ENCODE data around the gene AFMID. TPM values are rescaled to one million over a fixed set of nuclear protein-coding genes. Genes with fewer than 3 reads are reported as not detected.
A peak's percentile ranks its signal among the peaks of the same experiment; 100 is the strongest.

The AFMID gene
- total and polyA plus RNA-seq, 9 of the 15 experiments (the other 6 are each of a cell fraction or from before 2014, with no cell fraction given): 62.1 to 188 (median 74.4) TPM

- TF ChIP-seq RFX1 (IDR thresholded peaks at IDR 0.05) (no peak), SAFB (IDR thresholded peaks at IDR 0.05; ENCODE audit: borderline replicate concordance, low read depth, low read length) (no peak), TFE3 (CRISPR knock-in tag; IDR thresholded peaks at IDR 0.05) (0 out of 2 replicates have a peak, but pooled peaks have one; percentile 2), ZNF217 (CRISPR knock-in tag; IDR thresholded peaks at IDR 0.05) (0 out of 2 replicates have a peak, but pooled peaks have one; percentile 56), ZNF140 (CRISPR knock-in tag; IDR thresholded peaks at IDR 0.05) (no peak), FOXM1 (IDR thresholded peaks at IDR 0.05; ENCODE audit: low read depth) (no peak), FOXM1 (CRISPR knock-in tag; IDR thresholded peaks at IDR 0.05; ENCODE audit: low read depth) (peak; percentile 94), CBX1 (IDR thresholded peaks at IDR 0.05; ENCODE audit: low read depth) (no peak), JUN (IDR thresholded peaks at IDR 0.05; ENCODE audit: borderline replicate concordance, low read depth, low read length) (no peak; the same call in 1 of the 2 replicates), JUN (CRISPR knock-in tag; IDR thresholded peaks at IDR 0.05; ENCODE audit: borderline replicate concordance) (peak; percentile 65; the same call in 1 of the 2 replicates), RERE (CRISPR knock-in tag; IDR thresholded peaks at IDR 0.05; ENCODE audit: borderline replicate concordance) (0 out of 2 replicates have a peak, but pooled peaks have one; percentile 55), HMGN3 (IDR thresholded peaks at IDR 0.05; ENCODE audit: borderline replicate concordance, extremely low read depth, insufficient read length, low read depth, low read length) (no peak), NR4A1 (CRISPR knock-in tag; IDR thresholded peaks at IDR 0.05) (no peak), NR4A1 (tag; IDR thresholded peaks at IDR 0.05) (0 out of 2 replicates have a peak, but pooled peaks have one; percentile 42), MXI1 (IDR thresholded peaks at IDR 0.05; ENCODE audit: low read depth, low read length) (no peak), TGIF2 (CRISPR knock-in tag; IDR thresholded peaks at IDR 0.05) (0 out of 2 replicates have a peak, but pooled peaks have one; percentile 25), ZNF23 (CRISPR knock-in tag; IDR thresholded peaks at IDR 0.05) (no peak), USF2 (CRISPR knock-in tag; IDR thresholded peaks at IDR 0.05) (no peak), ATF4 (CRISPR knock-in tag; IDR thresholded peaks at IDR 0.05) (peak; percentile 57; the same call in 1 of the 2 replicates)
Measured at GRCh38 chr17:78253946-78254672, 66.9 kb downstream of the AFMID start (continued).
